Activated CD4-positive, alpha-beta T cell treated with anti-CD3 and anti-CD28 coated beads, Interleukin-2, Interleukin-6, amounts not matched to agents 100 ng/mL and 50 ng/mL, durations not matched to agents 16 hours and 8 hours (primary cell): ENCODE measurements around the gene CDH22.

Source experiments
- DNase-seq: peaks from one replicate; pipeline ENCODE4 v3.0.0-alpha.2; 2020

The CDH22 gene

GRCh38 chr20:46133886-46134654 is 174.2 kb downstream of the CDH22 start:
- no peak for DNase-seq

- peak; percentile 70 for DNase-seq
Measured at GRCh38 chr20:46132705-46133120, 175.6 kb downstream of the CDH22 start.

GRCh38 chr20:46131396-46131795 is 176.9 kb downstream of the CDH22 start:
- no peak for DNase-seq

- no peak for DNase-seq
Measured at GRCh38 chr20:46130534-46130933, 177.8 kb downstream of the CDH22 start.

GRCh38 chr20:46129955-46130481 is 178.3 kb downstream of the CDH22 start:
- DNase-seq: no peak

GRCh38 chr20:46128310-46129151 is 179.8 kb downstream of the CDH22 start:
- no peak for DNase-seq

- no peak for DNase-seq
Measured at GRCh38 chr20:46127396-46128010, 180.8 kb downstream of the CDH22 start.

- DNase-seq: no peak
Measured at GRCh38 chr20:46126440-46127056, 181.8 kb downstream of the CDH22 start.
